Ascending aorta (tissue), 2 donors: ENCODE measurements around the gene NHEJ1. TPM values are rescaled to one million over a fixed set of nuclear protein-coding genes. Genes with fewer than 3 reads are reported as not detected.
A peak's percentile ranks its signal among the peaks of the same experiment; 100 is the strongest.

Experiments
- DNase-seq, 2 donors: peaks; one replicate each; pipeline ENCODE4 v3.0.0-alpha.2; 2019; ENCODE audit warnings: low spot score in 2 of 2
- H3K27ac ChIP-seq, 2 donors: fragments of 200-600 bp; sonication (generic); one replicate each; pipeline ENCODE4 v1.5.1; 2016 to 2017; ENCODE audit warnings: mild to moderate bottlenecking in 1 of 2
- H3K27me3 ChIP-seq: fragments of 200-600 bp; sonication (generic); one replicate; pipeline ENCODE4 v1.5.1; 2017
- H3K36me3 ChIP-seq, 2 donors: fragments of 200-600 bp; sonication (generic); one replicate each; pipeline ENCODE4 v1.5.1; 2016
- H3K4me1 ChIP-seq, 2 donors: fragments of 200-600 bp; sonication (generic); one replicate each; pipeline ENCODE4 v1.5.1; 2016 to 2017; ENCODE audit warnings: mild to moderate bottlenecking in 1 of 2
- H3K4me3 ChIP-seq, 2 donors: fragments of 200-600 bp; sonication (generic); one replicate each; pipeline ENCODE4 v1.5.1; 2016 to 2017; ENCODE audit warnings: mild to moderate bottlenecking in 1 of 2
- H3K9me3 ChIP-seq, 2 donors: fragments of 200-600 bp; sonication (generic); one replicate each; pipeline ENCODE4 v1.5.1; 2016
- CTCF ChIP-seq, 3 experiments: fragments of 200-600 bp in 2 of 3; fragments of 450-650 bp in 1 of 3; sonication (generic) in 2 of 3; IDR thresholded peaks; one replicate each; pipeline ENCODE4 v1.5.1; 2016 to 2019; ENCODE audit warnings: antibody characterized with exemption in 3 of 3, mild to moderate bottlenecking in 1 of 3, moderate library complexity in 1 of 3
- intact Hi-C: fragments of 100-400 bp; cut with DNase I; formaldehyde crosslinking; loops from one replicate; pipeline ENCODE4 v1.15.1; 2023
- total RNA-seq: library from RNA; depleted of rRNA; stranded (reverse); fragments of >200 nt; gene quantifications from one replicate; pipeline ENCODE4 v1.1.0, GENCODE V29; 2016

NHEJ1 gene
- total RNA-seq, 1 donor from 2014 or later, result 21.6 TPM

GRCh38 chr2:219107758-219108157 lies 52.9 kb downstream of the NHEJ1 start:
- intact Hi-C loops, result no loop called here
- H3K9me3 ChIP-seq, result no peaks in the 10 kb centered on the region
- no peak overlapping the region for H3K4me3 ChIP-seq
- H3K4me1 ChIP-seq, result no peaks in the 10 kb centered on the region
- DNase-seq, result no peak
- no peak overlapping the region for H3K27ac ChIP-seq
- no peaks in the 10 kb centered on the region for H3K36me3 ChIP-seq
- H3K27me3 ChIP-seq, result no peaks in the 10 kb centered on the region
- no peak for TF ChIP-seq CTCF (IDR thresholded peaks at IDR 0.05)

GRCh38 chr2:219106251-219106650 lies 54.4 kb downstream of the NHEJ1 start:
- Histone ChIP-seq H3K27me3 (no peaks in the 10 kb centered on the region), H3K36me3 (no peaks in the 10 kb centered on the region), H3K27ac (no peak overlapping the region), H3K9me3 (no peaks in the 10 kb centered on the region), H3K4me3 (no peak overlapping the region), H3K4me1 (no peaks in the 10 kb centered on the region)
- no peak for DNase-seq
- TF ChIP-seq CTCF (IDR thresholded peaks at IDR 0.05), result no peak
- intact Hi-C loops, result no loop called here

GRCh38 chr2:219104107-219105035 lies 56.2 kb downstream of the NHEJ1 start:
- Histone ChIP-seq H3K4me1 (no peaks in the 10 kb centered on the region), H3K9me3 (no peaks in the 10 kb centered on the region), H3K27ac (no peak overlapping the region), H3K27me3 (no peaks in the 10 kb centered on the region), H3K36me3 (no peaks in the 10 kb centered on the region), H3K4me3 (no peak overlapping the region)
- peak; percentile 17 to 50 (median 31) for TF ChIP-seq CTCF (IDR thresholded peaks at IDR 0.05)
- intact Hi-C loops, result no loop called here
- no peak for DNase-seq

- H3K4me1 ChIP-seq, result no peaks in the 10 kb centered on the region
- H3K4me3 ChIP-seq, result no peak overlapping the region
- no peaks in the 10 kb centered on the region for H3K9me3 ChIP-seq
- TF ChIP-seq CTCF (IDR thresholded peaks at IDR 0.05), result no peak
- H3K36me3 ChIP-seq, result no peaks in the 10 kb centered on the region
- intact Hi-C loops, result no loop called here
- H3K27me3 ChIP-seq, result no peaks in the 10 kb centered on the region
- no peak for DNase-seq
- H3K27ac ChIP-seq, result no peak overlapping the region
Observed at GRCh38 chr2:219099329-219099728, 61.3 kb downstream of the NHEJ1 start.

GRCh38 chr2:219095406-219095935 lies 65.1 kb downstream of the NHEJ1 start:
- DNase-seq, result no peak
- H3K27me3 ChIP-seq, result no peaks in the 10 kb centered on the region
- intact Hi-C loops, result no loop called here
- H3K4me3 ChIP-seq, result no peak overlapping the region
- no peak overlapping the region for H3K27ac ChIP-seq
- TF ChIP-seq CTCF (IDR thresholded peaks at IDR 0.05), result no peak
- H3K9me3 ChIP-seq, result no peaks in the 10 kb centered on the region
- no peaks in the 10 kb centered on the region for H3K4me1 ChIP-seq
- no peaks in the 10 kb centered on the region for H3K36me3 ChIP-seq
